ENCODE results near the gene PRSS53. TPM values are rescaled to one million over a fixed set of nuclear protein-coding genes. Genes with fewer than 3 reads are reported as not detected.
"Not testable (repeated sequence)": the region's sequence is repeated elsewhere in the genome, so short reads cannot be mapped to it uniquely, and the experiment has no call there.

Gene PRSS53
- total RNA-seq, 1 donor from 2014 or later, result 0.81 TPM

- DNase-seq; ATAC-seq (ENCODE audit: poor library complexity); intact Hi-C loops (cut with DNase I): not testable (repeated sequence)
Observed at GRCh38 chr16:31100876-31101641, 12.3 kb upstream of the PRSS53 start.

DNA sequence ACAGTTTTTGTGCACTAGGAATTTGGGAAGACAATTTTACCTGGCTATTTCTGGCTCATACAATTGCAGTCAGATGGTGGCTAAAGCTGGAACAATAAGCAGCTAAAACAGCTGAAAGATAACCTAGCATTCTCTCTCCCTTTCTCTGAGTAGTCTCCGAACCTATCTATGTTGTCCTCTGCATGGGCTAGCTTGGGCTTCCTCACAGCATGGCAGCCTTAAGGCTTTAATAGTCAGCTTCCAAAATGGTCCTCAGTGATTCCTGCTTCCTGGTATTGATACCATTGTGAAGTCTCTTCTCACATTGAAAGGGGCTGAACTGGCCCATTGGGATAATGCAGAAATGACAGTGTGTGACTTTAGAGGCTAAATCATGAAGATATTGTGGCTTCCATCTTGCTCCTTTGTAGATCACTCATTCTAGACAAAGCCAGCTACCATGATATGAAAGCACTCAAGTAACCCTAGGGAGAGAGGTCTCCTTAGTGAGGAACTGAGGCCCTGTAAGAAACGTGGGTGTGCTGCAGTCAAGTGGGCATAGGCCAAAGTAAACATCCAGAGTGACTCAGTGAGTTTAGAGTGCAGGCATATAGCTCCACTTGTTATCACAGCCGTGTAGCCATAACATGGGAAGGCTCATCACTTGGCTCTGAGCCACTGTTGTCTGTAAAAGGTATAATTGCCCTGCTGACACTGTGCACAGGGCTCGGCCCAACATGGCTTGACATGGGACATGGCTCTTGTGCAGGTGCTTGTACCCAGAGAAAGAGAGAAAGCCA is 11.3 kb upstream of the PRSS53 start:
- ATAC-seq (ENCODE audit: poor library complexity), result no peak

DNA sequence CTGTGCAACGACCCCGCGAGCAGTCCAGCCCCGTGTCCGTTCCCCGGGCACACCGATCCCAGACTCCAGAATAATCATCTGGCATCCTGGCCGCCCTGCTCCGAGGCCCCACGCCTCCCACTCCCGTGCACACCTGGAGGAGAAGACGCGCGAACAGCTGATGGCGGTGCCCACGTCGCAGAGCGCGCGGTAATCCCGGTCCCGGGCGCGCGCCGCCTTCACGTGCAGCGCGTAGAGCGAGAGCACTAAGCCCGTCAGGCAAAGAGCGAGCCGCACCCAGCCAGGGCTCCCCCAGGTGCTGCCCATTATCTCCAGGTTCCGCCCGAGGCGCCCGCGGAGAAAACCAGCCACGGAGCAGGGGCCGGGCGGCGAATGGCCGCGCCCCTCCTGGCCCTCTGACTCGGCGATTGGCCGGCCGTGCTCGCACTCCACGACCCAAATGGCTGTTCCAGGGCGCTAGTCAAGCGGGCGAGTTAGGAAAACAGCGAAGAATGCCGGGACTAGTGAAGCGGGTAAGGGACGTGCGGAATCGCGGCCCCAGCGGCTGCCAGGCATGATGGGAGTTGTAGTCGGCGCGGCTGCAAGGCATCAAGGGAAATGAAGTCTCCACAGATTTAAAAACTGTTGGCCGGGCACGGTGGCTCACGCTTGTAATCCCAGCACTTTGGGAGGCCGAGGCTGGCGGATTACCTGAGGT is 5.8 kb upstream of the PRSS53 start, which contains the start of gene VKORC1:
VKORC1 (minus strand) TSS at position 374 of the 697 bp plus-strand sequence; CDS start at position 306, 68 bp downstream.
- DNase-seq (peak; percentile 98), ATAC-seq (ENCODE audit: poor library complexity) (peak; percentile 97)
- intact Hi-C loops (cut with DNase I), result no loop called here

More for the DNA sequence above, 11.3 kb upstream of the PRSS53 start:
- intact Hi-C loops (cut with DNase I), result no loop called here
- DNase-seq, result no peak

DNA sequence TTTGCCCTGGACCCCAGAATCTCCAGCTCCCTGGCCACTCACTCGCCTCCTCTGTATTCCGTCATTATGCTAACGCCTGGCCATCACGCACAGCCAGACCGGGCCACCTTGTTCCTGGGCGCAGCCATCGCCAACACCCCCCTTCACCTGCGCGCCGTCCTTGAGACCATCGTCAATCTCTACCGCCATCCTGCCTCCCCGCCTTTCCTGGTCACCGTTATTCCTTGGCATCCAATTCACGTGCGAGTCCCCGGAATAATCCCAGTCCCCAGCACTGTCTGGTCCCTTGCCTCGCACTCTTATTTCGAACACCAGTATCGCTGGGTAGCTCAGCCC is 5.3 kb upstream of the PRSS53 start:
- intact Hi-C loops (cut with DNase I), result no loop called here
- peak; percentile 51 for DNase-seq

GRCh38 chr16:31093132-31093703 is 4.5 kb upstream of the PRSS53 start:
- intact Hi-C loops (cut with DNase I), result no loop called here
- DNase-seq (no peak), ATAC-seq (ENCODE audit: poor library complexity) (no peak)

More for the DNA sequence above, 5.3 kb upstream of the PRSS53 start:
- ATAC-seq (ENCODE audit: poor library complexity), result peak; percentile 21

DNA sequence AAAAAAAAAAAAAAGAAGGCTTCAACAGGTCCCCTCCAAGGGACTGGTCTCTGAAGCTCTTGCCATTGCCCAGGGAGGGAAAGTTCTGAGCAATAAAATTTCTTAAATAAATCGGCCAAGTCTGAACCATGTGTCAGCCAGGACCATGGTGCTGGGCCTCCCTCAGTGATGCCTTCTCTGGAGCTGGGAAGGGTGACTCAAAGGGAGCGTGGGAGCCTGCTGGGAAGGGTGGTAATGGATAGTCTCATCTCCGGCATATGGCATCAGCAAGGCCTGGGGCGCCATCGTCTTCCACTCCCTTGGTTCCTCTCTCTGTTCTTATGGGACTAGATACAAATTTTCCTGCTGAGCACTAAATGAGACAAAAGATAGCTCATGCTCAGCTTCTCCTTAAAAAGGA is 3.6 kb upstream of the PRSS53 start:
- intact Hi-C loops (cut with DNase I), result no loop called here

DNA sequence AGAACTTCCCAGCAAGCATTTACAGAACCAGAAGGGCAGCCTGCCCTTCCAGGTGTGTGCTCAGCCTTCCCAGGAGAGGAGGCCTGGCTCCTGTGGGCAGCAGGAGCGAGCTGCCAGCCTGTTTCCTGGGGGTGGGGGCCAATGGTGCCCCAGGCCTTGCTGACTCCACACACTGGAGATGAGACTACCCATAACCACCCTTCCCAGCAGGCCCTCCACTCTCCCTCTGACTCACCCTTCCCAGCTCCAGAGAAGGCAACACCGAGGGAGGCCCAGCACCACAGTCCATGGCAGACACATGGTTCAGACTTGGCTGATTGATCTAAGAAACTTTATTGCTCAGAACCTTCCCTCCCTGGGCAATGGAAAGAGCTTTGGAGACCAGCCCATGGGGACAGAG is 1.8 kb upstream of the PRSS53 start:
- intact Hi-C loops (cut with DNase I), result no loop called here
- ATAC-seq (ENCODE audit: poor library complexity), result no peak
- no peak for DNase-seq

More for the DNA sequence above, 3.6 kb upstream of the PRSS53 start:
- no peak for DNase-seq
- ATAC-seq (ENCODE audit: poor library complexity), result no peak

DNA sequence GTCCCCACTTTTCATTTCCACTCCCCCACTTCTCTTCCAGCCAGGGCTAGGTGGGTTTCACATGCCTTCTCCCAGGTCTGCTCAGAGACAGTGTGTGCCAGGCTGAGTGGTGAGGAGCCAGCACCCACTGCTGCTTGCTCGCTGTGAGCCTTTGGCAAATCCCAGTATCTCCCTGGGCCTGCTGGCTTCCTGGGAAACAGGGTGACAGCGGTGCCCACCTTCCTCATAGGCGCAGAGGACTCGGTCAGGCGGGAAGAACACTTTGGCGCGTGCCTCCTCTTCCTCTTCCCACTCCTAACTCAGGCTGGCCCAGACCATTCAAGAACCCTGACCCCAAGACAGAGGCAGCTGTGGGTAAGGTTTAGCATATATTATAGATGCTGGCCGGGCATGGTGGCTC is 456 bp upstream of the PRSS53 start:
- DNase-seq, result no peak
- ATAC-seq (ENCODE audit: poor library complexity), result no peak
- intact Hi-C loops (cut with DNase I), result no loop called here

GRCh38 chr16:31087971-31088370 is 772 bp downstream of the PRSS53 start:
- ATAC-seq (ENCODE audit: poor library complexity), result no peak
- intact Hi-C loops (cut with DNase I), result no loop called here
- DNase-seq, result no peak

- no peak for DNase-seq
- intact Hi-C loops (cut with DNase I), result no loop called here
- ATAC-seq (ENCODE audit: poor library complexity), result no peak
Observed at GRCh38 chr16:31087481-31087880, 1.3 kb downstream of the PRSS53 start.

DNA sequence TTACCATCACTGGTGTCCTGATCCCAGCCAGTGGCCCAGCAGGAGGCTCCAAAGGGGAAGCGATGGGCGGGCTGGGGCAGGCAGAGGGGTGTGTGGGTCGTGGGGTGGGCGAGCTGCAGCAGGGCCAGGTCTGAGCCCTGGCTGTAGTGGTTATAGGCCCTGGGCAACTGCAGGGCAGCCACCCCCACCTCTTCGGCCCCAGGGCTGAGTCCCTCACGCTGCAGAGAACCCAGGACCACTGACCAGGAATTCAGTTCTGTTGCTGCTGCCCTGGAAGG is 2.2 kb downstream of the PRSS53 start:
- ATAC-seq (ENCODE audit: poor library complexity) (no peak), DNase-seq (no peak)
- intact Hi-C loops (cut with DNase I), result no loop called here

DNA sequence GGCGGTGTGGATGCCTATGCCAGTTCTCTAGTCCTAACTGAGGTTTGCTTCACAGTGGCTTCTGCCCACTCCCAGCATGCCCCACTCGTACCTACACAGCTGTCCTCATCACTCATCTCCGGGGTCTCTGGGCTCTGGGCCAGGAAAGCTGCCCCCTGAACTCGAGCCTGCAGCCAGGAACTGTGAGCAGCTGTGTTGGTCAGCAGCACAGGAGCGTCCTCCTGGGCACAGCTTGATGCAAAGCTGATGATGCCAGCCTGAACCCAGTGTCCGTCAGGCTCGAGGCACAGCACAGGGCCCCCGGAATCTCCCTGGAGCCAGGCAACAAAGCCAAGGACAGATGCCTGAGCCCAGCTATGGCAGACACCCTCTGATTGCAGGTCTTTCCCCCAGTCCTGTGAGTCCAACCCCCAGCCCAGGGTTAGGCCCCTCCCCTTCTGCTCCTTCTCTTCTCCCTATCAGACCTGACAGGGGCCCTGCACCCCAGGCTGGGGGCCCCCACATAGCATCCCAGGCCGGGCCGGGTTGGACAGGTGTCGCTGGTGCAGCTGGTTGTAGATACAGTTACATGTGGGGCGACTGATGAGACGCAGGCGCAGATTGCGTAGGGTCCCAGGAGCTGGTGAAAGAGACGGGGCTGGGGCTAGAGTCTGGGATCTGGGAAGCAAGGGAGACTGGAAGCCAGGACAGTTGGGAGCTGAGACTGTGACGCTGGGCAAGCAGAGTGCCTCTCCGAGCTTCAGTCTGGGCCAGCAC is 2.7 kb downstream of the PRSS53 start:
- DNase-seq (no peak), ATAC-seq (ENCODE audit: poor library complexity) (no peak)
- intact Hi-C loops (cut with DNase I), result no loop called here

DNA sequence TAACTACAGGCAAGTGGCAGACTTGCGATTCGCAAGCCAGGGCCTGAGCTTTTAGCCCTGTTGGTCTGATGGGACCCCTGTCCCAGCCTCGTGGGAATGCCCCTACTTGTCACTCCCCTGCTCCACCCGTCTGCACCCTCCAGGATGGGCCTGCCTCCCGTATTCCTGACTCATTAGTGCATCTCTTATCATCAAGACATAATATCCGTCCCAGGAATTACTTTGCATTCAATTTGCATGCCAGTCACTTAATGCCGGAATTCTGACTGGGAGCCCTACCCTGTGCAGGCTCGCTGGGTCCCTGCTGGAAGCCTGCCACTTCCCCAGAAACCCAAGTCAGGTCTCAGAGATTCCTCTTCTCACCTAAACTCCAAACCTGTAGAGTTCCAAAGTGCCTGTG is 3.3 kb downstream of the PRSS53 start:
- no peak for ATAC-seq (ENCODE audit: poor library complexity)
- intact Hi-C loops (cut with DNase I), result no loop called here
- no peak for DNase-seq

DNA sequence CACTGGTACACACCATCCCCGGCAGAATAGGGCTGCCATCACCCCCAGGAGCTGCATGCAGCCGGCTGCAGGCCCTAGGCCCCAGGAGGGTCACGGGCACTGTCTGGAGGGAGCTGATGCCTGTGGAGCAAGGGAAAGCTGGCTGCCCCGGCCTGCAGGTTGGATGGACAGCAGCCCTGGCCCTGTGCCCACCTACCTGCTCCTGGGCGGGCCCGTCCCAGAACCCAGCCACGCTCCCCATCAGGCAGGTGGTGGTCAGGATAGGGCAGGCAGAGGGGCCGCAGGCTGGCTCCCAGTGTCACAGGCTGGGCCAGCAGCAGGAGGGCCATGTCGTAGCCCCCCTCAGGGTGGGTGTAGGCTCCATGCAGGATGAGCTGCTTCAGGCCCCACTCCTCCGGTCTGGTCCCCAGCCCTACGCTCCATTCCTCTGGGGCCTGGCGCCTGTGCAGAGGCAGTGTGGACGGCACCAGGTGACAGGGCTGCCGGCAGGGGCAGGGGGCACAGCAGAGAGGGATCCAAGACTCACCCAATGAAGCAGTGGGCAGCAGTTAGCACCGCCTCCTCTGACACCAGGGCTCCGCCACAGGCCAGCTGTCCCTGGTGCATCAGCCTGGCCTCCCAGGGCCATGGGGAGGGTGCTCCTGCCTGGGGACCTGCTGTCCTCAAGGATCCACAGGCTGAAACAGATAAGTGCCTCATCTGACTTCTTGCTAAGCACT is 4.0 kb downstream of the PRSS53 start:
- ATAC-seq (ENCODE audit: poor library complexity) (no peak), DNase-seq (no peak)
- intact Hi-C loops (cut with DNase I), result no loop called here

- DNase-seq, result no peak
- intact Hi-C loops (cut with DNase I), result no loop called here
- no peak for ATAC-seq (ENCODE audit: poor library complexity)
Observed at GRCh38 chr16:31083981-31084380, 4.8 kb downstream of the PRSS53 start.

DNA sequence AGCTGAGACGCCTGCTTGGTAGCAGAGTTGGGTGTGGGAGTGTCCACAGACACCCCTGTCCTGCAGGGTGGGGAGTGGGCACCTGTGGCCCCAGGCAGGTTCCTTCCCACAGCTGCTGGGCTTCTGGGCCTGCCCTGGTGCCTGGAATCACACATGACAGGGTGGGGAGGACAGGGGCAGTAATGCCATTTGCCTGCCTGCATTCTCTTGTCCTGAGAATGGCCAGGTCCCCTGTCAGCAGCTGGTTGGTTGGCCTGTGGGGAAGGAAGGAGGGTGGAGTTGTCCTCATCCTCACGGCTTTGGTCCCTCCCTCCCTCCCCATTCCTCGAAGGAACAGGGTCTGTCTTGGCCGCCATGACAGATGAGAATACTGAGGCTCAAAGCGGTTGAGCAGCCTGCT is 5.2 kb downstream of the PRSS53 start:
- no peak for DNase-seq
- no peak for ATAC-seq (ENCODE audit: poor library complexity)
- intact Hi-C loops (cut with DNase I), result no loop called here

- ATAC-seq (ENCODE audit: poor library complexity) (no peak), DNase-seq (no peak)
- intact Hi-C loops (cut with DNase I), result no loop called here
Observed at GRCh38 chr16:31083081-31083480, 5.7 kb downstream of the PRSS53 start.

DNA sequence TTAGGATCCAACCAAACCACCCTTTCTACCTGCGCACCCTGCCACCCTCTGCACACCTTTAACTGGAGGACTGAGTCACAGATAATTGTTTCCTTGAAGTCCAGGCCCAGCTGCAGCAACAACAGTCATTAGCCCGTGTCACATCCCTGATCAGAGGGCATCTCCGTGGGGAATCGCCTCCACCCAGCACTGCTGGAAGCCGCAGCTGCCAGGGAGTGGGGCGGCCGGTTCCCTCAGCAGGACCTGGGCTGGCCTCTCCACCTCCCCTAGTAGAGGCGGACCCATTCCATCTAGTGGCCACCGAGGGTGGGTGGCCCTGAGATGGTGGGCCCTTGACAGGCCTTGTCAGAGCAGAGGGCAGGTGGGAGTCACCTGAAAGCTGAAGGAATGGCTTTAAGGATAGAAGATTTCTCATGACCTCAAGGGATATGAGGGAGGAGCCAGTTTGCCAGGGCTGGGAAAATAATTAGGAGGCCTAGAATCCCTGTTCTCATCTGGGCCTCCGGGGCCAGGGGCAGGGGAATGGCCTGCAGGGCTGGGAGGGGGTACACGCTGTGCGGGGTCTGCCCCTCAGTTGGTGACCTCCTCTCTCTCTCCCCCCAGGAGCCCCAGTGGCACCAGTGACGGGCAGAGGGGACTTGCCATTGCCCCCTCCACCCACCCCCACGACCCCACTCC is 6.2 kb downstream of the PRSS53 start:
- intact Hi-C loops (cut with DNase I), result no loop called here
- ATAC-seq (ENCODE audit: poor library complexity) (no peak), DNase-seq (no peak)
